OCI-LY3 (cell line): ENCODE results near the gene NFATC2IP.

ENCODE experiments used
- H2AFZ ChIP-seq: fragments of 200-600, 300-600 bp; shearing (Covaris generic); 2 replicates; pipeline ENCODE4 v1.6.0; 2014; ENCODE audit warnings: antibody characterized with exemption, low read depth, low read length
- H3K27ac ChIP-seq: fragments of 200-600, 300-600 bp; sonication (generic); 2 replicates; pipeline ENCODE4 v1.5.1; 2014; ENCODE audit warnings: mild to moderate bottlenecking, low read length, moderate library complexity, mixed read lengths
- H3K27me3 ChIP-seq: fragments of 200-600, 300-600 bp; sonication (generic); 2 replicates; pipeline ENCODE4 v1.6.1; 2014; ENCODE audit warnings: low read depth, low read length, mixed read lengths
- H3K36me3 ChIP-seq: fragments of 200-600, 300-600 bp; sonication (generic); replicated peaks from 2 replicates; pipeline ENCODE3; 2014; ENCODE audit warnings: low read depth, low read length, mixed read lengths
- H3K4me1 ChIP-seq: fragments of 300-600, 200-600 bp; sonication (generic); 2 replicates; pipeline ENCODE4 v1.6.1; 2014; ENCODE audit warnings: low read length, mixed read lengths
- H3K4me2 ChIP-seq: fragments of 200-600, 300-600 bp; sonication (generic); 2 replicates; pipeline ENCODE4 v1.6.1; 2014; ENCODE audit warnings: low read length, mixed read lengths
- H3K4me3 ChIP-seq: fragments of 300-600, 200-600 bp; sonication (generic); 2 replicates; pipeline ENCODE4 v1.5.1; 2014; ENCODE audit warnings: antibody characterized with exemption, mild to moderate bottlenecking, low read length, moderate library complexity
- H3K79me2 ChIP-seq: fragments of 300-600, 200-600 bp; shearing (Covaris generic); 2 replicates; pipeline ENCODE4 v1.6.1; 2014; ENCODE audit warnings: mild to moderate bottlenecking, low read length, mixed read lengths
- H3K9ac ChIP-seq: fragments of 300-600, 200-600 bp; shearing (Covaris generic); 2 replicates; pipeline ENCODE4 v1.6.0; 2014; ENCODE audit warnings: mild to moderate bottlenecking, low read length, moderate library complexity
- H3K9me3 ChIP-seq: fragments of 200-600, 300-600 bp; shearing (Covaris generic); 2 replicates; pipeline ENCODE4 v1.6.1; 2014; ENCODE audit warnings: low read length, mixed read lengths; ENCODE audit not compliant: insufficient read depth
- H4K20me1 ChIP-seq: fragments of 200-600, 300-600 bp; sonication (generic); 2 replicates; pipeline ENCODE4 v1.6.1; 2016; ENCODE audit warnings: low read length, mixed read lengths; ENCODE audit not compliant: insufficient read depth
- EZH2phosphoT487 ChIP-seq: fragments of 200-600 bp; shearing (Covaris generic); IDR thresholded peaks from 2 replicates; pipeline ENCODE4 v1.6.1; 2018; ENCODE audit warnings: antibody characterized with exemption, mixed run types, low read depth
- TF ChIP-seq, protein P1 (sequence below): fragments of 200-600, 300-600 bp; sonication (generic); IDR thresholded peaks from 2 replicates; pipeline ENCODE4 v1.5.1; 2014; ENCODE audit warnings: antibody characterized with exemption, low read length, low read depth

The NFATC2IP gene

DNA sequence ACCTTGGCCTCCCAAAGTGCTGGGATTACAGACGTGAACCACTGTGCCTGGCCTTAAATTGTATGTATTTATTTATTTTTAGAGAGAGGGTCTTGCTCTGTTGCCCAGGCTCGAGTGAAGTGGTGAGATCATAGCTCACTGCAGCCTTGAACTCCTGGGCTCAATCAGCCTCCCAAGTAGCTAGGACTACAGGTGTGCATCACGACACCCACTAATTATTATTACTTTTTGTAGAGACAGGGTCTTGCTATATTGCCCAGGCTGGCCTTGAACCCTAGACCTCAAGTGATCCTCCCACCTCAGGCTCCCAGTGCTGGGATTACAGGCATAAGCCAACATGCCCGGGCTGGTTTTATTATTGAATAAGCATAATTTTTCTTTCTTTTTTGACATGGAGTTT lies 4.1 kb upstream of the NFATC2IP start:
- Histone ChIP-seq H3K9me3 (no peaks in the 10 kb centered on the region), H3K27ac (no peak overlapping the region), H3K4me3 (no peak overlapping the region), H3K9ac (no peak overlapping the region), H4K20me1 (no peaks in the 10 kb centered on the region), H3K79me2 (peaks cover 9% of the 10 kb centered on the region), H3K36me3 (no peaks in the 10 kb centered on the region), H3K27me3 (0 out of 2 replicates have a peak, but pooled peaks cover 4% of the 10 kb centered on the region), H2AFZ (no peak overlapping the region), H3K4me2 (no peak overlapping the region), H3K4me1 (peaks cover 18% of the 10 kb centered on the region; the same call in 1 of the 2 replicates)
- TF ChIP-seq, protein P1, sequence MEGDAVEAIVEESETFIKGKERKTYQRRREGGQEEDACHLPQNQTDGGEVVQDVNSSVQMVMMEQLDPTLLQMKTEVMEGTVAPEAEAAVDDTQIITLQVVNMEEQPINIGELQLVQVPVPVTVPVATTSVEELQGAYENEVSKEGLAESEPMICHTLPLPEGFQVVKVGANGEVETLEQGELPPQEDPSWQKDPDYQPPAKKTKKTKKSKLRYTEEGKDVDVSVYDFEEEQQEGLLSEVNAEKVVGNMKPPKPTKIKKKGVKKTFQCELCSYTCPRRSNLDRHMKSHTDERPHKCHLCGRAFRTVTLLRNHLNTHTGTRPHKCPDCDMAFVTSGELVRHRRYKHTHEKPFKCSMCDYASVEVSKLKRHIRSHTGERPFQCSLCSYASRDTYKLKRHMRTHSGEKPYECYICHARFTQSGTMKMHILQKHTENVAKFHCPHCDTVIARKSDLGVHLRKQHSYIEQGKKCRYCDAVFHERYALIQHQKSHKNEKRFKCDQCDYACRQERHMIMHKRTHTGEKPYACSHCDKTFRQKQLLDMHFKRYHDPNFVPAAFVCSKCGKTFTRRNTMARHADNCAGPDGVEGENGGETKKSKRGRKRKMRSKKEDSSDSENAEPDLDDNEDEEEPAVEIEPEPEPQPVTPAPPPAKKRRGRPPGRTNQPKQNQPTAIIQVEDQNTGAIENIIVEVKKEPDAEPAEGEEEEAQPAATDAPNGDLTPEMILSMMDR = no peak
- no peak for TF ChIP-seq EZH2phosphoT487

DNA sequence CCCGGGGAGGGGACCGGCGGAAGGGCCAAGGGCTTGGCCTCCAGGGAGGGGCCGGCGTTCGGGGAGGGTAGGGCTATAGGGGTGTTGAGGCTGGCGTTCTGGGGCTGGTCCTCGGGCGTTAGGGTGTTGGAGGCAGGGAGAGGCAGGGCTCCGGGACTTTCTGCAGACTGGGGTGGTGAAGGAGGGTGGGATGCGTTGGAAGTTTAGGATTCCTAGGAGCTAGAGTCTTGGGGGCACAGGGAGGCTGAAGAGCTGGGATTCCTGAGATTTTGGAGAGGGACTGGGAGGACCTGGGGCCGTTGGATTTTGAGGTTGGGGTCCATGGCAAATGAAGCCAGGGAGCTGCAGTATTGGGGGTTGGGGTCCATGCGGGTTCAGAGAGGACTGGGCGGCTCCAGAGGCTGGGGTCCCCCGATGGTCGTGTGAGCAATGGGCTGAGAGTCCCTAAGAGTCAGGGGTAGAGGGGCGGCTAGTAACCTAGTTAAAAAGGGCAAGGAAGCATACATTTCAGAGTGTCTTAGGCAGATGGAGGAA lies 740 bp downstream of the NFATC2IP start:
- Histone ChIP-seq H3K27ac (peak overlapping the region; percentile 61), H3K9me3 (no peaks in the 10 kb centered on the region), H3K4me1 (peaks cover 24% of the 10 kb centered on the region), H3K4me3 (peak overlapping the region; percentile 91), H3K9ac (peak overlapping the region; percentile 98), H3K36me3 (peaks cover 39% of the 10 kb centered on the region), H3K4me2 (peak overlapping the region; percentile 97), H3K79me2 (peaks cover 38% of the 10 kb centered on the region), H4K20me1 (no peaks in the 10 kb centered on the region), H3K27me3 (0 out of 2 replicates have a peak, but pooled peaks cover 4% of the 10 kb centered on the region), H2AFZ (no peak overlapping the region)
- no peak for TF ChIP-seq EZH2phosphoT487
- TF ChIP-seq, protein P1 = no peak

DNA sequence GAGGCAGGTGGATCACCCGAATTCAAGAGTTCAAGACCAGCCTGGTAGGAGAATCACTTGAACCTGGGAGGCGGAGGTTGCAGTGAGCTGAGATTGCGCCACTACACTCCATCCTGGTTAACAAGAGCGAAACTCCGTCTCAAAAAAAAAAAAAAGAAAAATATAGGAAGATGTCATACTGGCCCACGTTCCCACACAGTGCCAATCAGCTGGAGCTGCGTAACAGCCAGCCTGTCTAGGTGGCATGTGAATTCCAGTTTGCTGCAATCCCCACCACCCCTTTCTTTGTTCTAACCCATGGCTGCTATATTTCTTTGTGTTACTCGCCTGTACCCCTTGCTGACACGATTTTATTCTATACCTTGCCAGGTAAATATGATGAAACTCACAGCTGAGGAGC lies 7.5 kb downstream of the NFATC2IP start:
- Histone ChIP-seq H3K4me1 (no peaks in the 10 kb centered on the region; the same call in 1 of the 2 replicates), H4K20me1 (no peaks in the 10 kb centered on the region), H3K9ac (no peak overlapping the region), H3K79me2 (peaks cover 14% of the 10 kb centered on the region), H3K27me3 (no peaks in the 10 kb centered on the region), H3K27ac (no peak overlapping the region), H3K9me3 (no peaks in the 10 kb centered on the region), H3K4me3 (no peak overlapping the region), H3K36me3 (peaks cover 67% of the 10 kb centered on the region), H2AFZ (no peak overlapping the region), H3K4me2 (no peak overlapping the region)
- no peak for TF ChIP-seq EZH2phosphoT487
- TF ChIP-seq, protein P1 = no peak

DNA sequence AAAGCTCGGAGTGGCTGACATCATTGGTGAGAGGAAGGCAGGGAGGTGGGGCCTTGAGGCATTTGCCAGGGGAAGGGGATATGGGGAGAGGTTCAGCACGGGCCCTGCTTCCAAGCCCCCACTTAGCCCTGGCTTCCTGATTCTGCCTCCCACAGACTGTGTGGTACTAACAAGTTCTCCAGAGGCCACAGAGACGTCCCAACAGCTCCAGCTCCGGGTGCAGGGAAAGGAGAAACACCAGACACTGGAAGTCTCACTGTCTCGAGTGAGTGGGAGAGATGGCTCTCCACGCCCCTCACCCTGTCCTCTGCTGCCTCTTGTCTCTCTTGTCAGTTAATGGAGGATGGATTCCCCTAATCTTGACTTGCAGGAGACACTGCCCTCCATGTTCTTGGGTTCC lies 8.1 kb downstream of the NFATC2IP start:
- H3K9ac ChIP-seq = no peak overlapping the region
- H3K79me2 ChIP-seq = peaks cover 8% of the 10 kb centered on the region
- no peak for TF ChIP-seq EZH2phosphoT487
- TF ChIP-seq, protein P1 = no peak
- H3K4me2 ChIP-seq = no peak overlapping the region
- no peaks in the 10 kb centered on the region for H4K20me1 ChIP-seq
- H2AFZ ChIP-seq = no peak overlapping the region
- no peak overlapping the region for H3K27ac ChIP-seq
- H3K27me3 ChIP-seq = no peaks in the 10 kb centered on the region
- H3K36me3 ChIP-seq = peaks cover 67% of the 10 kb centered on the region
- H3K4me1 ChIP-seq = no peaks in the 10 kb centered on the region
- H3K4me3 ChIP-seq = no peak overlapping the region
- no peaks in the 10 kb centered on the region for H3K9me3 ChIP-seq
